ENCODE results near the gene PRKD3. TPM values are rescaled to one million over a fixed set of nuclear protein-coding genes. Genes with fewer than 3 reads are reported as not detected.

PRKD3 gene
- total and polyA plus RNA-seq, 9 of the 15 experiments (the other 6 are each of a cell fraction or from before 2014, with no cell fraction given), result 4.7 to 26.7 (median 17.0) TPM

DNA sequence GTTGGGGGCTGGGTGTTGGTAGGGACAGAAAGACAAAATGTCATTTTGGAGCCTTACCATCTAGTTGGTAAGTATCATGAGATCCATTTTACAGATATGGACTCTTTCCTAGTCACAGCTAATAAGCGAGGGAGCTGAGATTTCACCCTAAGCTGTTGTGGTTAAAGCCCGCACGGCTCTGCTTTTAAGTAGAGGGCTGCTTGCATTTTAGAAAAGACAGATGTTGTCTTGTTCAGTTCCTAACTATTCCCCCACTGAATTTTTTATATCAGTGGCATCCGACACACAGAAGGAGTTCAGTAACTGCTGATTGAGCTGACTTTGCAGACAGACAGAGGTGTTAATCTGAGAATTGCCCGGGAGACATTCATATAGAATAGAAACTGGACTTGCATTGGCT is 23.5 kb upstream of the PRKD3 start:
- ATAC-seq, result no peak
- WGBS (ENCODE audit: insufficient coverage, low coverage, missing lambda C conversion rate), result 2% methylated on average over 5 of the region's 5 CpGs
- H3K4me3 ChIP-seq, result no peak overlapping the region
- in situ Hi-C loops (cut with MboI) (no loop called here), intact Hi-C loops (cut with micrococcal nuclease) (no loop called here)
- no peak overlapping the region for H3K9ac ChIP-seq (ENCODE audit: insufficient read depth in 1 of 2, low read depth in 2 of 2, low read length in 2 of 2)
- peaks cover 0 to 10% of the 10 kb centered on the region in 2 experiments; a peak in 2 of 5 replicates for H3K4me1 ChIP-seq (replicated peaks in 1 of 2; ENCODE audit: control insufficient read depth in 2 of 2, insufficient read depth in 2 of 2, low read length in 2 of 2)
- H3K9me3 ChIP-seq (replicated peaks; ENCODE audit: control insufficient read depth, insufficient read depth, low read depth, low read length), result no peaks in the 10 kb centered on the region
- H3K27ac ChIP-seq (ENCODE audit: extremely low read depth, low read depth, low read length), result no peak overlapping the region
- ChIA-PET POLR2A (interaction anchor here (1.8 kb wide), 1 partner anchor 11 kb away, joined by 4 read pairs; no protein-coding TSS in a partner anchor), CTCF (ENCODE audit: low intra/inter-chr PET ratio) (no interaction called here)
- no peaks in the 10 kb centered on the region for H3K79me2 ChIP-seq (ENCODE audit: control insufficient read depth, insufficient read depth, low read length)
- H3K27me3 ChIP-seq (ENCODE audit: control insufficient read depth in 2 of 2, insufficient read depth in 2 of 2, low read length in 2 of 2), result peaks cover 13 to 27% of the 10 kb centered on the region in 2 experiments
- H3K9me1 ChIP-seq (ENCODE audit: control insufficient read depth, insufficient read depth, low read length), result no peaks in the 10 kb centered on the region
- FAIRE-seq, result no peak
- H3K36me3 ChIP-seq (ENCODE audit: control insufficient read depth, insufficient read depth, low read length), result no peaks in the 10 kb centered on the region
- H2AFZ ChIP-seq (ENCODE audit: low read depth, low read length), result no peak overlapping the region
- H4K20me1 ChIP-seq (replicated peaks; ENCODE audit: control insufficient read depth, insufficient read depth, low read length), result no peaks in the 10 kb centered on the region
- BruUV-seq (replicated peaks), result no TSS peak
- H3K4me2 ChIP-seq (ENCODE audit: insufficient read depth, low read length), result no peak overlapping the region
- no peak for DNase-seq (ENCODE audit: extremely low read depth in 1 of 4, low spot score in 3 of 4)
- no peak for TF ChIP-seq SMAD1 (IDR thresholded peaks at IDR 0.05; ENCODE audit: low read depth, low read length, partially characterized antibody)
- TF ChIP-seq SPI1 (IDR thresholded peaks at IDR 0.05; ENCODE audit: borderline replicate concordance, low read depth, low read length), result no peak
- TF ChIP-seq, protein P1, sequence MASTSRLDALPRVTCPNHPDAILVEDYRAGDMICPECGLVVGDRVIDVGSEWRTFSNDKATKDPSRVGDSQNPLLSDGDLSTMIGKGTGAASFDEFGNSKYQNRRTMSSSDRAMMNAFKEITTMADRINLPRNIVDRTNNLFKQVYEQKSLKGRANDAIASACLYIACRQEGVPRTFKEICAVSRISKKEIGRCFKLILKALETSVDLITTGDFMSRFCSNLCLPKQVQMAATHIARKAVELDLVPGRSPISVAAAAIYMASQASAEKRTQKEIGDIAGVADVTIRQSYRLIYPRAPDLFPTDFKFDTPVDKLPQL (IDR thresholded peaks at IDR 0.05; ENCODE audit: extremely low read depth, insufficient read length), result no peak
- no peak for TF ChIP-seq GATAD2A (IDR thresholded peaks at IDR 0.05)
- no peak for TF ChIP-seq PTRF (tag; IDR thresholded peaks at IDR 0.05)
- TF ChIP-seq SP2 (IDR thresholded peaks at IDR 0.05; ENCODE audit: extremely low read depth, low read depth, low read length, poor library complexity, severe bottlenecking), result no peak
- no peak for TF ChIP-seq BMI1 (IDR thresholded peaks at IDR 0.05; ENCODE audit: low read length)
- TF ChIP-seq ZNF165 (CRISPR knock-in tag; IDR thresholded peaks at IDR 0.05; ENCODE audit: borderline replicate concordance), result no peak
- TF ChIP-seq TEAD4 (IDR thresholded peaks at IDR 0.05; ENCODE audit: low read length), result no peak
- no peak for TF ChIP-seq TEAD4 (CRISPR knock-in tag; IDR thresholded peaks at IDR 0.05; ENCODE audit: borderline replicate concordance)
- TF ChIP-seq LCOR (CRISPR knock-in tag; IDR thresholded peaks at IDR 0.05), result no peak
- TF ChIP-seq ZNF408 (CRISPR knock-in tag; IDR thresholded peaks at IDR 0.05; ENCODE audit: low read depth), result no peak
- no peak for TF ChIP-seq CBX8 (IDR thresholded peaks at IDR 0.05; ENCODE audit: borderline replicate concordance, extremely low read depth, low read depth, low read length, poor library complexity, severe bottlenecking)
- no peak for TF ChIP-seq ZNF347 (CRISPR knock-in tag; IDR thresholded peaks at IDR 0.05; ENCODE audit: low read depth)
- TF ChIP-seq LEF1 (IDR thresholded peaks at IDR 0.05), result no peak
- no peak for TF ChIP-seq ZNF830 (CRISPR knock-in tag; IDR thresholded peaks at IDR 0.05)
